Measurements from ENCODE around the gene CFAP157. TPM values are rescaled to one million over a fixed set of nuclear protein-coding genes. Genes with fewer than 3 reads are reported as not detected.

Gene CFAP157
- total and polyA plus RNA-seq, 2 of the 13 experiments (the other 11 are each of a cell fraction or from before 2014, with no cell fraction given), result 0.07 TPM; not detected in 1

- TF ChIP-seq ZBTB1 (CRISPR knock-in tag; IDR thresholded peaks at IDR 0.05; ENCODE audit: borderline replicate concordance) (no peak), ZBTB3 (CRISPR knock-in tag; IDR thresholded peaks at IDR 0.05; ENCODE audit: borderline replicate concordance, low read depth) (no peak), HNF4A (CRISPR knock-in tag; IDR thresholded peaks at IDR 0.05) (no peak), ZNF484 (CRISPR knock-in tag; IDR thresholded peaks at IDR 0.05; ENCODE audit: borderline replicate concordance, low read depth) (no peak), ZNF280D (CRISPR knock-in tag; IDR thresholded peaks at IDR 0.05) (peak; percentile 6; the same call in 1 of the 2 replicates), PREB (CRISPR knock-in tag; IDR thresholded peaks at IDR 0.05) (no peak), ZNF577 (CRISPR knock-in tag; IDR thresholded peaks at IDR 0.05; ENCODE audit: borderline replicate concordance, low read depth) (0 out of 2 replicates have a peak, but pooled peaks have one; percentile 12), SETDB1 (CRISPR knock-in tag; IDR thresholded peaks at IDR 0.05; ENCODE audit: borderline replicate concordance) (no peak), ARID2 (CRISPR knock-in tag; IDR thresholded peaks at IDR 0.05; ENCODE audit: borderline replicate concordance) (no peak), SUZ12 (IDR thresholded peaks at IDR 0.05; ENCODE audit: low read depth, low read length) (no peak), ZFP62 (CRISPR knock-in tag; IDR thresholded peaks at IDR 0.05) (no peak), DNMT3B (CRISPR knock-in tag; conservative IDR thresholded peaks at IDR 0.05) (no peak), JARID2 (CRISPR knock-in tag; IDR thresholded peaks at IDR 0.05; ENCODE audit: insufficient replicate concordance) (no peak), ZNF576 (CRISPR knock-in tag; IDR thresholded peaks at IDR 0.05) (no peak), YEATS2 (CRISPR knock-in tag; IDR thresholded peaks at IDR 0.05; ENCODE audit: borderline replicate concordance) (no peak), TBX3 (IDR thresholded peaks at IDR 0.05; ENCODE audit: borderline replicate concordance) (no peak), ZNF253 (CRISPR knock-in tag; IDR thresholded peaks at IDR 0.05; ENCODE audit: borderline replicate concordance) (no peak), HOMEZ (CRISPR knock-in tag; IDR thresholded peaks at IDR 0.05; ENCODE audit: low read depth) (no peak), KLF11 (CRISPR knock-in tag; IDR thresholded peaks at IDR 0.05) (0 out of 2 replicates have a peak, but pooled peaks have one; percentile 23), ZNF749 (CRISPR knock-in tag; IDR thresholded peaks at IDR 0.05; ENCODE audit: borderline replicate concordance) (no peak; the same call in 1 of the 2 replicates), KAT8 (CRISPR knock-in tag; IDR thresholded peaks at IDR 0.05) (peak; percentile 88; the same call in 1 of the 2 replicates), ZZZ3 (CRISPR knock-in tag; IDR thresholded peaks at IDR 0.05; ENCODE audit: borderline replicate concordance) (no peak), ZNF629 (CRISPR knock-in tag; conservative IDR thresholded peaks at IDR 0.05) (no peak), REL (CRISPR knock-in tag; conservative IDR thresholded peaks at IDR 0.05) (no peak)
Observed at GRCh38 chr9:127715470-127716337, 8.9 kb downstream of the CFAP157 start, which contains the start of the genes PTRH1 and TTC16 (continued).
